ENCODE measurements around the gene CALCOCO2. TPM values are rescaled to one million over a fixed set of nuclear protein-coding genes. Genes with fewer than 3 reads are reported as not detected.

The CALCOCO2 gene
- total RNA-seq, 1 experiment from 2014 or later, result 23.1 TPM

GRCh38 chr17:48908047-48908843 lies 77.4 kb downstream of the CALCOCO2 start, which contains the start of gene UBE2Z:
TSS of gene UBE2Z (plus strand) at chr17:48908407. CDS start at chr17:48908504, 97 bp downstream.
- peak within 1 kb of the TSS; percentile 56 for H4K5ac ChIP-seq (ENCODE audit: insufficient read length, low read depth, low read length)
- H3T11ph ChIP-seq (ENCODE audit: low read length), result no peak within 1 kb of the TSS
- peaks cover 10% of the 10 kb centered on the region for H3K79me1 ChIP-seq (ENCODE audit: insufficient read depth, low read depth, low read length, poor library complexity, severe bottlenecking)
- H3K9ac ChIP-seq (ENCODE audit: extremely low read depth, insufficient read length, low read length), result peak within 1 kb of the TSS; percentile 93
- peak within 1 kb of the TSS; percentile 85 for H3K56ac ChIP-seq (ENCODE audit: insufficient read length, low read depth, low read length)
- no peaks in the 10 kb centered on the region for H3K27me3 ChIP-seq (ENCODE audit: insufficient read depth, low read length)
- H3K4me2 ChIP-seq (ENCODE audit: insufficient read depth, insufficient read length, low read length), result peak within 1 kb of the TSS; percentile 100
- peak within 1 kb of the TSS; percentile 82; the same call in 1 of the 2 replicates for H2BK15ac ChIP-seq (ENCODE audit: low read depth, low read length)
- no CpG with 5 or more reads among the region's 81 CpGs for WGBS (ENCODE audit: extremely low coverage, insufficient read length, low lambda C conversion rate)
- H4K91ac ChIP-seq (ENCODE audit: insufficient read length, low read depth, low read length), result no peak within 1 kb of the TSS
- H3K18ac ChIP-seq (ENCODE audit: insufficient read length, low read depth, low read length), result peak within 1 kb of the TSS; percentile 91
- peak; percentile 99 for DNase-seq
- H3K36me3 Mint-ChIP-seq (ENCODE audit: insufficient read depth in 1 of 3, low read depth in 3 of 3), result peaks cover 25 to 38% (median 38%) of the 10 kb centered on the region in 3 experiments
- peak within 1 kb of the TSS; percentile 97 to 98 (median 98) for H3K27ac Mint-ChIP-seq
- peaks cover 7% of the 10 kb centered on the region; the same call in 1 of the 2 replicates for H3K4me1 ChIP-seq (ENCODE audit: insufficient read depth, low read length)
- H3K9me3 ChIP-seq (ENCODE audit: control insufficient read depth, low read depth, low read length), result no peaks in the 10 kb centered on the region
- H2BK12ac ChIP-seq (ENCODE audit: insufficient read length, low read depth, low read length), result peak within 1 kb of the TSS; percentile 46
- H2BK5ac ChIP-seq (ENCODE audit: insufficient read length, low read length), result peak within 1 kb of the TSS; percentile 80
- peak within 1 kb of the TSS; percentile 97 for H3K14ac ChIP-seq (ENCODE audit: insufficient read depth, low read length)
- no peaks in the 10 kb centered on the region for H3K9me3 Mint-ChIP-seq
- H2BK120ac ChIP-seq (ENCODE audit: low read depth, low read length, poor library complexity, severe bottlenecking), result no peak within 1 kb of the TSS
- peaks cover 32% of the 10 kb centered on the region for H3K79me2 ChIP-seq (ENCODE audit: insufficient read depth, low read length)
- no peak within 1 kb of the TSS for H2BK20ac ChIP-seq (ENCODE audit: low read depth, low read length, poor library complexity, severe bottlenecking)
- peak within 1 kb of the TSS; percentile 87 for H3K27ac ChIP-seq (ENCODE audit: insufficient read length, low read depth, low read length)
- H3K23me2 ChIP-seq (ENCODE audit: insufficient read length, low read depth, low read length, poor library complexity, severe bottlenecking), result peaks cover 7% of the 10 kb centered on the region
- TF ChIP-seq CTCF (conservative IDR thresholded peaks at IDR 0.05), result peak; percentile 28; the same call in 2 of the 3 replicates
- no peak within 1 kb of the TSS for H2AK5ac ChIP-seq (ENCODE audit: insufficient read length, low read length)
- peaks cover 25 to 26% of the 10 kb centered on the region in 2 experiments for H3K4me1 Mint-ChIP-seq
- no peak within 1 kb of the TSS for H3K4ac ChIP-seq (ENCODE audit: low read depth, low read length)
- no peak within 1 kb of the TSS for H2AFZ ChIP-seq (ENCODE audit: low read length)
- H3K27me3 Mint-ChIP-seq (ENCODE audit: low read depth), result no peaks in the 10 kb centered on the region
- H3K23ac ChIP-seq (ENCODE audit: insufficient read length, low read depth, low read length), result no peak within 1 kb of the TSS
- peaks cover 2% of the 10 kb centered on the region for H4K20me1 ChIP-seq (ENCODE audit: control insufficient read depth, insufficient read depth, insufficient read length)
- H4K8ac ChIP-seq (replicated peaks; ENCODE audit: insufficient read length, low read depth, low read length), result no peak within 1 kb of the TSS
- H3K4me3 Mint-ChIP-seq, result peak within 1 kb of the TSS; percentile 89 to 94
